ENCODE data around the gene FTCDNL1.

- TF ChIP-seq, protein P1, sequence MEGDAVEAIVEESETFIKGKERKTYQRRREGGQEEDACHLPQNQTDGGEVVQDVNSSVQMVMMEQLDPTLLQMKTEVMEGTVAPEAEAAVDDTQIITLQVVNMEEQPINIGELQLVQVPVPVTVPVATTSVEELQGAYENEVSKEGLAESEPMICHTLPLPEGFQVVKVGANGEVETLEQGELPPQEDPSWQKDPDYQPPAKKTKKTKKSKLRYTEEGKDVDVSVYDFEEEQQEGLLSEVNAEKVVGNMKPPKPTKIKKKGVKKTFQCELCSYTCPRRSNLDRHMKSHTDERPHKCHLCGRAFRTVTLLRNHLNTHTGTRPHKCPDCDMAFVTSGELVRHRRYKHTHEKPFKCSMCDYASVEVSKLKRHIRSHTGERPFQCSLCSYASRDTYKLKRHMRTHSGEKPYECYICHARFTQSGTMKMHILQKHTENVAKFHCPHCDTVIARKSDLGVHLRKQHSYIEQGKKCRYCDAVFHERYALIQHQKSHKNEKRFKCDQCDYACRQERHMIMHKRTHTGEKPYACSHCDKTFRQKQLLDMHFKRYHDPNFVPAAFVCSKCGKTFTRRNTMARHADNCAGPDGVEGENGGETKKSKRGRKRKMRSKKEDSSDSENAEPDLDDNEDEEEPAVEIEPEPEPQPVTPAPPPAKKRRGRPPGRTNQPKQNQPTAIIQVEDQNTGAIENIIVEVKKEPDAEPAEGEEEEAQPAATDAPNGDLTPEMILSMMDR (IDR thresholded peaks at IDR 0.05), result no peak
- TF ChIP-seq POLR2A (IDR thresholded peaks at IDR 0.05), result no peak
These were observed 107.4 kb downstream of the FTCDNL1 start for GRCh38 chr2:199743415-199744120.
